Activated naive CD4-positive, alpha-beta T cell treated with anti-CD3 and anti-CD28 coated beads, Interleukin-2, amount 10 ng/mL, durations not matched to agents 5 hours and 36 hours (primary cell): ENCODE results near the gene GRB2. TPM values are rescaled to one million over a fixed set of nuclear protein-coding genes. Genes with fewer than 3 reads are reported as not detected.

Source experiments
- microRNA-seq: library from miRNA; unstranded; fragments of <30 nt; microRNA quantifications from one replicate; pipeline ENCODE4 v1.2.0, GENCODE V29; 2022; ENCODE audit warnings: borderline microRNAs expressed, borderline replicate concordance
- total RNA-seq, 2 experiments: library from RNA; stranded (reverse); gene quantifications; one replicate each; pipeline ENCODE4 v1.2.3, GENCODE V29; 2021

The GRB2 gene
- 100 to 1,000 TPM; 109 to 128 TPM for total RNA-seq

DNA sequence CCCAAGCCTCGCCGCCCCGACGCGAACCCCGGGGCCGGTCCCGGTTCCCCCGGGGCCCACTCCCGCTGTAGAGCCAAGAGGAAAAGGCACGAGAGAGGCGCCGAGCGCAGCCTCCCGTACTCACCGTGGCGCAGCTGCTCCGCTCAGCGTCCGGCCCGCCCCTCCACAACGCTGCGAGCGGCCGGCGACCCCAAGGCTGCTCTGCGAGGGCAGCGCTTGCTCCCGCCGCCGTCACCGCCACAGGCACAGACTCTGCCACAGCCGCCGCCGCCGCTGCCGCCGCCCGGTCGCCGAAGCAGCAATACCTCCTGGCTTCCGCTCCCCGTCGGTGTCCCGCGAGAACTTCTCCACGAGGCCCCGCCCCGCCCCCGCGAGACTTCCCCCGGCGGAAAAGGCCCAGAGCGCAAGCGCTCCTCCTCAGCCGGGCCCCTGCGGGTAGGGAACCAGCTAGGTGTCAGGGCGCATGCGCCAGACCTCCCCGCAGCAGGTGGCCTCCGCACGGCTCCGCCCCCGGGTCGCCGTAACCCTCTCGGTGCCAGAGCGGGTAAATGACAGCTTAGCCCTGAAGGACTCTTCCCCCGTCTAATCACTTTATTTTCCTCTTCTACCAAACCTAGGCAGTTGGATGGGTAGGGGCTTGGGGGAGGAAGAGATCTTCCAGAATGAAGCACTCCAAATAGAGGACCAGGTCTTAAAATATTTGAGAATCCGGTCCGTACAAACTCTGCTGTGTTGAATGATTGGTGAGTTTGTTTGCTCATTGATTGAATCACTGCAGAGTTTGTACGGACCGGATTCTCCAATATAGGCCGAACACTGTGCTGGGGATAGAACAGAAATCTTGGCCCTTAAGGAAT is at the start of gene GRB2:
Gene GRB2, minus strand, starts transcription at position 314 of the 857 bp plus-strand sequence. CDS start 12,050 bp downstream, outside the sequence.

DNA sequence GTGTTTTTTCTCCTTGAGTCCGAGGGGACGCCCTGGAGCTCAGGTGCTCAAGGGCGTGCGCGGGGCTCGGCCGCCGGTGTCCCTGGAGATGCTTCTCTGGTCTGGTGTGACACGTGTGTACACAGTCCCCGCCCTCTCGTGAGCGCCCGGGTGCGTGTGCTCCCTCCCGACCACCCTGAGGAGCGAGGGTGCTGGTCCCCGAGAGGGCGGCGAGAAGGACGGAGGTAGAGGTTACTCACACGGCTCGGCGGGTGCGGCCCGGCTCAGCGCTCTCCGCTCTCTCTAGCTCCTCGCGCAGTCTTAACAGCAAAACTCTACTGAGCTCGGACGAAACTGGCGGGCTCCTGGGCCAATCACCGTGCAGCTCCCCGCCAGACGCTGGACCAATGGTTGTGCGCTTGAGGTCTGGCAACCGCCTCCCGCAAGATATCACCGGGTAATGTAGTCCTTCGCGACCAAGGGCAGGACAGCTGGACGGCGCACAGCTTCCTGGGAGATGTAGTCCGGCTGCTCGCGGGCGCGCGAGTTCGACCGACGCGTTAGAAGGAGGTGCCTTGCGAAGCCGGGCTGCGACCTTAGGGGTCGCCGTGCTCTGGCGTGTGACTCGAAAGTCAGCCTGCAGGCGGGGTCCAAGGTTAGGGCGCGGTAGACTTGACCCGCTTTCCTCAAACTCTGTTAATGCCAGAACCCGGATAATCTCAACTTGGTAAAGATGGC is 116.2 kb downstream of the GRB2 start, which contains the start of gene SLC25A19:
Gene SLC25A19, minus strand, starts transcription at position 319 of the 717 bp plus-strand sequence. CDS start 2,669 bp downstream, outside the sequence.

DNA sequence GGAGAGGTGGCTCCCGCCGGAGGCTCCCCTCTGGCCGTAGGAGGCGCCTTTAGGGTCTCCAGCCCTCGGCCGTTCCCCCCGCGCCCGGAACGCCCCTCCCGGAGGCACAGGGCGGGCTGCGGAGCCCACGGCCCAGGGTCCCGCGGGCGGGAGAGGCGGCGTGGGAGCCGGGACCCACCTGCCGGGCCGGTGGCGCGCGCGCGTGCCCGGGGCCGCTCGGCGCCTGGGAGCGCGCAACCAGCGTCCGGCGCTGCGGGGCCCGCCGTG is 134.6 kb downstream of the GRB2 start, which contains the start of gene MIF4GD:
Gene MIF4GD, minus strand, starts transcription at position 266 of the 267 bp plus-strand sequence. CDS start 1,036 bp downstream, outside the sequence.

Small RNA genes within 50 kb of the gene (microRNA-seq; reads per million reads assigned to microRNA genes)
- gene MIR3678 = not detected

Other genes starting within 250 kb of the GRB2 start
- 100 to 1,000 TPM; 445 to 461 TPM for gene SUMO2, start 222.7 kb downstream of the GRB2 start, total RNA-seq
- 100 to 1,000 TPM in 1 of 2 experiments, 10 to 100 TPM in 1; 92.7 to 101 TPM for gene NUP85, start 200.0 kb downstream of the GRB2 start, total RNA-seq
- 10 to 100 TPM; 77.2 to 80.8 TPM for gene GGA3, start 144.1 kb downstream of the GRB2 start, total RNA-seq
- gene MRPS7, start 143.8 kb downstream of the GRB2 start, total RNA-seq = 10 to 100 TPM; 37.9 to 39.2 TPM
- gene MIF4GD, start 134.4 kb downstream of the GRB2 start, total RNA-seq = 10 to 100 TPM; 44.5 to 49.0 TPM
- gene SLC25A19, start 116.2 kb downstream of the GRB2 start, total RNA-seq = 10 to 100 TPM; 21.1 to 24.2 TPM
- 10 to 100 TPM; 79.4 to 87.2 TPM for gene TMEM94, start 51.0 kb upstream of the GRB2 start, total RNA-seq
- gene CASKIN2, start 109.9 kb upstream of the GRB2 start, total RNA-seq = 1 to 10 TPM; 1.3 to 1.6 TPM
- gene TSEN54, start 110.8 kb upstream of the GRB2 start, total RNA-seq = 10 to 100 TPM; 45.7 to 46.0 TPM
- 10 to 100 TPM; 22.2 to 23.4 TPM for gene LLGL2, start 120.0 kb upstream of the GRB2 start, total RNA-seq
- gene MYO15B, start 182.1 kb upstream of the GRB2 start, total RNA-seq = 10 to 100 TPM; 31.0 to 32.0 TPM
- gene SMIM5, start 227.8 kb upstream of the GRB2 start, total RNA-seq = under 1 TPM in 1 of 2 experiments, not detected in 1; 0.15 TPM